ENCODE results near the gene ANKRD33.

DNA sequence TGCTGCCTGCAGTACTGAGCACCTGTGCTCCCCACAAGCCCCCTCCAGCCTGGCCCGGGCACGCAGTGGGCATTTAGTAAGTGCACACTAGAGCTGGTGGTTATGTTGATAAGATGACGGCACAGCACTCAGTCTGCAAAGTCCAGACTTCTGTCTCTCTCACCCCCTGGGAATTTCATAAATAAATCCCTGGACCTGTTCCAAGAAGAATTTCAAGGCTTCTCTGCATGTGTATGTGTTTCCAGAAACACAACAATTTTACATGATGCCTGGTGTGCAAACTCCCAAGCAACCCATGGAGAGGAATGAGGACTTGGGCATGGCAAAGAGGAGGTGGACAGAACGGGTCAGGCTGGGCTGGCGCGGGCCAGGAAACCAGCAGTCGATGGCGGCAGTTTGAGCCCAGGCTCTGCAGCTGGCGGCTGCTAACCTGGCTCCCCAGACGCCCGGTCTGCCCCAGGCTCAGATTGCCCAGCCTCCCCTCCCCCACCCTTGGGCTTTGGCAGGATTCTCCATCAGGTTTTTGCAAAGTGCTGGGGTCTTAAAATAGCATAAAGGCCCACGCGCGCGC lies 53.2 kb downstream of the ANKRD33 start:
- TF ChIP-seq, protein P1, sequence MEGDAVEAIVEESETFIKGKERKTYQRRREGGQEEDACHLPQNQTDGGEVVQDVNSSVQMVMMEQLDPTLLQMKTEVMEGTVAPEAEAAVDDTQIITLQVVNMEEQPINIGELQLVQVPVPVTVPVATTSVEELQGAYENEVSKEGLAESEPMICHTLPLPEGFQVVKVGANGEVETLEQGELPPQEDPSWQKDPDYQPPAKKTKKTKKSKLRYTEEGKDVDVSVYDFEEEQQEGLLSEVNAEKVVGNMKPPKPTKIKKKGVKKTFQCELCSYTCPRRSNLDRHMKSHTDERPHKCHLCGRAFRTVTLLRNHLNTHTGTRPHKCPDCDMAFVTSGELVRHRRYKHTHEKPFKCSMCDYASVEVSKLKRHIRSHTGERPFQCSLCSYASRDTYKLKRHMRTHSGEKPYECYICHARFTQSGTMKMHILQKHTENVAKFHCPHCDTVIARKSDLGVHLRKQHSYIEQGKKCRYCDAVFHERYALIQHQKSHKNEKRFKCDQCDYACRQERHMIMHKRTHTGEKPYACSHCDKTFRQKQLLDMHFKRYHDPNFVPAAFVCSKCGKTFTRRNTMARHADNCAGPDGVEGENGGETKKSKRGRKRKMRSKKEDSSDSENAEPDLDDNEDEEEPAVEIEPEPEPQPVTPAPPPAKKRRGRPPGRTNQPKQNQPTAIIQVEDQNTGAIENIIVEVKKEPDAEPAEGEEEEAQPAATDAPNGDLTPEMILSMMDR (conservative IDR thresholded peaks at IDR 0.05; ENCODE audit: low read depth, low read length) = no peak
- TF ChIP-seq EZH2 (IDR thresholded peaks at IDR 0.05; ENCODE audit: low read length, unreplicated experiment) = no peak
- no peak for TF ChIP-seq EZH2phosphoT487 (IDR thresholded peaks at IDR 0.05; ENCODE audit: borderline replicate concordance, low read length)
